Measurements from ENCODE around the gene FRMD8. TPM values are rescaled to one million over a fixed set of nuclear protein-coding genes. Genes with fewer than 3 reads are reported as not detected.

FRMD8 gene
- total and polyA plus RNA-seq, 9 of the 15 experiments (the other 6 are each of a cell fraction or from before 2014, with no cell fraction given), result 4.5 to 54.5 (median 15.8) TPM

DNA sequence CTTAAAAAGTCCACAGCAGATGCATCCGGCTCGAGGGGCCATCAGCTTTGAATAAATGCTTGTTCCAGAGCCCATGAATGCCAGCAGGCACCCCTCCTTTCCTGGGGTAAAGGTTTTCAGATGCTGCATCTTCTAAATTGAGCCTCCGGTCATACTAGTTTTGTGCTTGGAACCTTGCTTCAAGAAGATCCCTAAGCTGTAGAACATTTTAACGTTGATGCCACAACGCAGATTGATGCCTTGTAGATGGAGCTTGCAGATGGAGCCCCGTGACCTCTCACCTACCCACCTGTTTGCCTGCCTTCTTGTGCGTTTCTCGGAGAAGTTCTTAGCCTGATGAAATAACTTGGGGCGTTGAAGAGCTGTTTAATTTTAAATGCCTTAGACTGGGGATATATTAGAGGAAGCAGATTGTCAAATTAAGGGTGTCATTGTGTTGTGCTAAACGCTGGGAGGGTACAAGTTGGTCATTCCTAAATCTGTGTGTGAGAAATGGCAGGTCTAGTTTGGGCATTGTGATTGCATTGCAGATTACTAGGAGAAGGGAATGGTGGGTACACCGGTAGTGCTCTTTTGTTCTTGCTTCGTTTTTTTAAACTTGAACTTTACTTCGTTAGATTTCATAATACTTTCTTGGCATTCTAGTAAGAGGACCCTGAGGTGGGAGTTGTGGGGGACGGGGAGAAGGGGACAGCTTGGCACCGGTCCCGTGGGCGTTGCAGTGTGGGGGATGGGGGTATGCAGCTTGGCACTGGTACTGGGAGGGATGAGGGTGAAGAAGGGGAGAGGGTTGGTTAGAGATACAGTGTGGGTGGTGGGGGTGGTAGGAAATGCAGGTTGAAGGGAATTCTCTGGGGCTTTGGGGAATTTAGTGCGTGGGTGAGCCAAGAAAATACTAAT is 38.0 kb downstream of the FRMD8 start (continued):
- TF ChIP-seq, protein P1, sequence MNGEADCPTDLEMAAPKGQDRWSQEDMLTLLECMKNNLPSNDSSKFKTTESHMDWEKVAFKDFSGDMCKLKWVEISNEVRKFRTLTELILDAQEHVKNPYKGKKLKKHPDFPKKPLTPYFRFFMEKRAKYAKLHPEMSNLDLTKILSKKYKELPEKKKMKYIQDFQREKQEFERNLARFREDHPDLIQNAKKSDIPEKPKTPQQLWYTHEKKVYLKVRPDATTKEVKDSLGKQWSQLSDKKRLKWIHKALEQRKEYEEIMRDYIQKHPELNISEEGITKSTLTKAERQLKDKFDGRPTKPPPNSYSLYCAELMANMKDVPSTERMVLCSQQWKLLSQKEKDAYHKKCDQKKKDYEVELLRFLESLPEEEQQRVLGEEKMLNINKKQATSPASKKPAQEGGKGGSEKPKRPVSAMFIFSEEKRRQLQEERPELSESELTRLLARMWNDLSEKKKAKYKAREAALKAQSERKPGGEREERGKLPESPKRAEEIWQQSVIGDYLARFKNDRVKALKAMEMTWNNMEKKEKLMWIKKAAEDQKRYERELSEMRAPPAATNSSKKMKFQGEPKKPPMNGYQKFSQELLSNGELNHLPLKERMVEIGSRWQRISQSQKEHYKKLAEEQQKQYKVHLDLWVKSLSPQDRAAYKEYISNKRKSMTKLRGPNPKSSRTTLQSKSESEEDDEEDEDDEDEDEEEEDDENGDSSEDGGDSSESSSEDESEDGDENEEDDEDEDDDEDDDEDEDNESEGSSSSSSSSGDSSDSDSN (IDR thresholded peaks at IDR 0.05; ENCODE audit: borderline replicate concordance in 1 of 2, low read depth in 2 of 2, low read length in 2 of 2), result no peak
- TF ChIP-seq MBD2 (IDR thresholded peaks at IDR 0.05; ENCODE audit: borderline replicate concordance, low read depth) (no peak), NRF1 (conservative IDR thresholded peaks at IDR 0.05 in 1 of 2, IDR thresholded peaks at IDR 0.05 in 1 of 2) (no peak), ZNF347 (CRISPR knock-in tag; IDR thresholded peaks at IDR 0.05; ENCODE audit: low read depth) (no peak), RBFOX2 (IDR thresholded peaks at IDR 0.05; ENCODE audit: low read depth, low read length) (peak; percentile 20), CEBPB (tag; IDR thresholded peaks at IDR 0.05) (no peak), HMG20A (CRISPR knock-in tag; conservative IDR thresholded peaks at IDR 0.05) (no peak), ZKSCAN3 (CRISPR knock-in tag; IDR thresholded peaks at IDR 0.05) (no peak), NUFIP1 (IDR thresholded peaks at IDR 0.05; ENCODE audit: partially characterized antibody) (no peak), ZFP1 (CRISPR knock-in tag; IDR thresholded peaks at IDR 0.05) (no peak), TAL1 (IDR thresholded peaks at IDR 0.05) (no peak), ZNF184 (CRISPR knock-in tag; IDR thresholded peaks at IDR 0.05) (no peak)
- TF ChIP-seq, protein P2, sequence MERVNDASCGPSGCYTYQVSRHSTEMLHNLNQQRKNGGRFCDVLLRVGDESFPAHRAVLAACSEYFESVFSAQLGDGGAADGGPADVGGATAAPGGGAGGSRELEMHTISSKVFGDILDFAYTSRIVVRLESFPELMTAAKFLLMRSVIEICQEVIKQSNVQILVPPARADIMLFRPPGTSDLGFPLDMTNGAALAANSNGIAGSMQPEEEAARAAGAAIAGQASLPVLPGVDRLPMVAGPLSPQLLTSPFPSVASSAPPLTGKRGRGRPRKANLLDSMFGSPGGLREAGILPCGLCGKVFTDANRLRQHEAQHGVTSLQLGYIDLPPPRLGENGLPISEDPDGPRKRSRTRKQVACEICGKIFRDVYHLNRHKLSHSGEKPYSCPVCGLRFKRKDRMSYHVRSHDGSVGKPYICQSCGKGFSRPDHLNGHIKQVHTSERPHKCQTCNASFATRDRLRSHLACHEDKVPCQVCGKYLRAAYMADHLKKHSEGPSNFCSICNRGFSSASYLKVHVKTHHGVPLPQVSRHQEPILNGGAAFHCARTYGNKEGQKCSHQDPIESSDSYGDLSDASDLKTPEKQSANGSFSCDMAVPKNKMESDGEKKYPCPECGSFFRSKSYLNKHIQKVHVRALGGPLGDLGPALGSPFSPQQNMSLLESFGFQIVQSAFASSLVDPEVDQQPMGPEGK (CRISPR knock-in tag; IDR thresholded peaks at IDR 0.05; ENCODE audit: borderline replicate concordance), result 0 out of 2 replicates have a peak, but pooled peaks have one; percentile 49
- TF ChIP-seq, protein P3, sequence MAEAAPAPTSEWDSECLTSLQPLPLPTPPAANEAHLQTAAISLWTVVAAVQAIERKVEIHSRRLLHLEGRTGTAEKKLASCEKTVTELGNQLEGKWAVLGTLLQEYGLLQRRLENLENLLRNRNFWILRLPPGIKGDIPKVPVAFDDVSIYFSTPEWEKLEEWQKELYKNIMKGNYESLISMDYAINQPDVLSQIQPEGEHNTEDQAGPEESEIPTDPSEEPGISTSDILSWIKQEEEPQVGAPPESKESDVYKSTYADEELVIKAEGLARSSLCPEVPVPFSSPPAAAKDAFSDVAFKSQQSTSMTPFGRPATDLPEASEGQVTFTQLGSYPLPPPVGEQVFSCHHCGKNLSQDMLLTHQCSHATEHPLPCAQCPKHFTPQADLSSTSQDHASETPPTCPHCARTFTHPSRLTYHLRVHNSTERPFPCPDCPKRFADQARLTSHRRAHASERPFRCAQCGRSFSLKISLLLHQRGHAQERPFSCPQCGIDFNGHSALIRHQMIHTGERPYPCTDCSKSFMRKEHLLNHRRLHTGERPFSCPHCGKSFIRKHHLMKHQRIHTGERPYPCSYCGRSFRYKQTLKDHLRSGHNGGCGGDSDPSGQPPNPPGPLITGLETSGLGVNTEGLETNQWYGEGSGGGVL (CRISPR knock-in tag; IDR thresholded peaks at IDR 0.05), result 0 out of 2 replicates have a peak, but pooled peaks have one; percentile 22
- TF ChIP-seq, protein P4, sequence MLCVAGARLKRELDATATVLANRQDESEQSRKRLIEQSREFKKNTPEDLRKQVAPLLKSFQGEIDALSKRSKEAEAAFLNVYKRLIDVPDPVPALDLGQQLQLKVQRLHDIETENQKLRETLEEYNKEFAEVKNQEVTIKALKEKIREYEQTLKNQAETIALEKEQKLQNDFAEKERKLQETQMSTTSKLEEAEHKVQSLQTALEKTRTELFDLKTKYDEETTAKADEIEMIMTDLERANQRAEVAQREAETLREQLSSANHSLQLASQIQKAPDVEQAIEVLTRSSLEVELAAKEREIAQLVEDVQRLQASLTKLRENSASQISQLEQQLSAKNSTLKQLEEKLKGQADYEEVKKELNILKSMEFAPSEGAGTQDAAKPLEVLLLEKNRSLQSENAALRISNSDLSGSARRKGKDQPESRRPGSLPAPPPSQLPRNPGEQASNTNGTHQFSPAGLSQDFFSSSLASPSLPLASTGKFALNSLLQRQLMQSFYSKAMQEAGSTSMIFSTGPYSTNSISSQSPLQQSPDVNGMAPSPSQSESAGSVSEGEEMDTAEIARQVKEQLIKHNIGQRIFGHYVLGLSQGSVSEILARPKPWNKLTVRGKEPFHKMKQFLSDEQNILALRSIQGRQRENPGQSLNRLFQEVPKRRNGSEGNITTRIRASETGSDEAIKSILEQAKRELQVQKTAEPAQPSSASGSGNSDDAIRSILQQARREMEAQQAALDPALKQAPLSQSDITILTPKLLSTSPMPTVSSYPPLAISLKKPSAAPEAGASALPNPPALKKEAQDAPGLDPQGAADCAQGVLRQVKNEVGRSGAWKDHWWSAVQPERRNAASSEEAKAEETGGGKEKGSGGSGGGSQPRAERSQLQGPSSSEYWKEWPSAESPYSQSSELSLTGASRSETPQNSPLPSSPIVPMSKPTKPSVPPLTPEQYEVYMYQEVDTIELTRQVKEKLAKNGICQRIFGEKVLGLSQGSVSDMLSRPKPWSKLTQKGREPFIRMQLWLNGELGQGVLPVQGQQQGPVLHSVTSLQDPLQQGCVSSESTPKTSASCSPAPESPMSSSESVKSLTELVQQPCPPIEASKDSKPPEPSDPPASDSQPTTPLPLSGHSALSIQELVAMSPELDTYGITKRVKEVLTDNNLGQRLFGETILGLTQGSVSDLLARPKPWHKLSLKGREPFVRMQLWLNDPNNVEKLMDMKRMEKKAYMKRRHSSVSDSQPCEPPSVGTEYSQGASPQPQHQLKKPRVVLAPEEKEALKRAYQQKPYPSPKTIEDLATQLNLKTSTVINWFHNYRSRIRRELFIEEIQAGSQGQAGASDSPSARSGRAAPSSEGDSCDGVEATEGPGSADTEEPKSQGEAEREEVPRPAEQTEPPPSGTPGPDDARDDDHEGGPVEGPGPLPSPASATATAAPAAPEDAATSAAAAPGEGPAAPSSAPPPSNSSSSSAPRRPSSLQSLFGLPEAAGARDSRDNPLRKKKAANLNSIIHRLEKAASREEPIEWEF (CRISPR knock-in tag; IDR thresholded peaks at IDR 0.05), result no peak

Data from K562 (cell line).